Activated naive CD8-positive, alpha-beta T cell treated with anti-CD3 and anti-CD28 coated beads, Interleukin-2, amount 10 ng/mL, durations not matched to agents 7 days and 5 days (primary cell): Measurements from ENCODE around the gene SSTR4. TPM values are rescaled to one million over a fixed set of nuclear protein-coding genes. Genes with fewer than 3 reads are reported as not detected.

Source experiments
- ATAC-seq: fragments of 150-1000 bp; cut with Tn5 transposase; one replicate; pipeline ENCODE4 v1.10.0; 2021; ENCODE audit warnings: low read depth, moderate library complexity
- POLR2A ChIA-PET: fragments of 350-600 bp; sonication (Branson Sonifier 250); formaldehyde crosslinking; loops from one replicate; lab custom pipeline; 2021; ENCODE audit warnings: antibody characterized with exemption; lab: Charles Lee
- DNase-seq: peaks from one replicate; pipeline ENCODE4 v3.0.0; 2021
- H3K27ac Mint-ChIP-seq: one replicate; pipeline ENCODE4 v1.8.0; 2022; ENCODE audit warnings: mild to moderate bottlenecking, mixed read lengths
- H3K27me3 Mint-ChIP-seq: one replicate; pipeline ENCODE4 v1.8.0; 2022; ENCODE audit warnings: mild to moderate bottlenecking, moderate library complexity, mixed read lengths
- H3K36me3 Mint-ChIP-seq: one replicate; pipeline ENCODE4 v1.8.0; 2021; ENCODE audit warnings: mild to moderate bottlenecking, mixed read lengths
- H3K4me1 Mint-ChIP-seq: one replicate; pipeline ENCODE4 v1.8.0; 2021; ENCODE audit warnings: mixed read lengths
- H3K4me3 Mint-ChIP-seq: one replicate; pipeline ENCODE4 v1.8.0; 2022; ENCODE audit warnings: mild to moderate bottlenecking, moderate library complexity, mixed read lengths
- H3K9me3 Mint-ChIP-seq: one replicate; pipeline ENCODE4 v1.8.0; 2021; ENCODE audit warnings: mixed read lengths
- total RNA-seq, 2 experiments: library from RNA; stranded (reverse); gene quantifications; one replicate each; pipeline ENCODE4 v1.2.3, GENCODE V29; 2021

Gene SSTR4
- total RNA-seq, 2 experiments from 2014 or later, result not detected

GRCh38 chr20:23039136-23039875, 4.2 kb downstream of the SSTR4 start:
- Mint-ChIP-seq H3K4me3 (no peak overlapping the region), H3K27me3 (peaks cover 10% of the 10 kb centered on the region), H3K4me1 (no peaks in the 10 kb centered on the region), H3K9me3 (no peaks in the 10 kb centered on the region), H3K27ac (no peak overlapping the region), H3K36me3 (no peaks in the 10 kb centered on the region)
- DNase-seq (no peak), ATAC-seq (no peak)
- POLR2A ChIA-PET, result no interaction called here

GRCh38 chr20:23039885-23040508, 4.9 kb downstream of the SSTR4 start:
- POLR2A ChIA-PET, result no interaction called here
- H3K9me3 Mint-ChIP-seq, result no peaks in the 10 kb centered on the region
- ATAC-seq (no peak), DNase-seq (no peak)
- H3K27me3 Mint-ChIP-seq, result peaks cover 10% of the 10 kb centered on the region
- no peaks in the 10 kb centered on the region for H3K4me1 Mint-ChIP-seq
- H3K4me3 Mint-ChIP-seq, result no peak overlapping the region
- no peaks in the 10 kb centered on the region for H3K36me3 Mint-ChIP-seq
- H3K27ac Mint-ChIP-seq, result no peak overlapping the region

- no peak overlapping the region for H3K4me3 Mint-ChIP-seq
- ATAC-seq (no peak), DNase-seq (no peak)
- peaks cover 21% of the 10 kb centered on the region for H3K27me3 Mint-ChIP-seq
- no peaks in the 10 kb centered on the region for H3K9me3 Mint-ChIP-seq
- POLR2A ChIA-PET, result no interaction called here
- no peak overlapping the region for H3K27ac Mint-ChIP-seq
- H3K4me1 Mint-ChIP-seq, result peaks cover 2% of the 10 kb centered on the region
- no peaks in the 10 kb centered on the region for H3K36me3 Mint-ChIP-seq
Measured at GRCh38 chr20:23042270-23042669, 7.2 kb downstream of the SSTR4 start.

- ATAC-seq (no peak), DNase-seq (no peak)
- peaks cover 26% of the 10 kb centered on the region for H3K27me3 Mint-ChIP-seq
- peaks cover 2% of the 10 kb centered on the region for H3K4me1 Mint-ChIP-seq
- H3K4me3 Mint-ChIP-seq, result no peak overlapping the region
- no peaks in the 10 kb centered on the region for H3K36me3 Mint-ChIP-seq
- POLR2A ChIA-PET, result no interaction called here
- H3K9me3 Mint-ChIP-seq, result no peaks in the 10 kb centered on the region
- H3K27ac Mint-ChIP-seq, result no peak overlapping the region
Measured at GRCh38 chr20:23043376-23043775, 8.3 kb downstream of the SSTR4 start.

- POLR2A ChIA-PET, result no interaction called here
- DNase-seq (no peak), ATAC-seq (no peak)
- Mint-ChIP-seq H3K4me3 (no peak overlapping the region), H3K36me3 (no peaks in the 10 kb centered on the region), H3K4me1 (peaks cover 2% of the 10 kb centered on the region), H3K27ac (no peak overlapping the region), H3K27me3 (peaks cover 40% of the 10 kb centered on the region), H3K9me3 (no peaks in the 10 kb centered on the region)
Measured at GRCh38 chr20:23046431-23046830, 11.3 kb downstream of the SSTR4 start.

GRCh38 chr20:23047001-23047737, 12.1 kb downstream of the SSTR4 start:
- H3K4me1 Mint-ChIP-seq, result peaks cover 2% of the 10 kb centered on the region
- DNase-seq (no peak), ATAC-seq (no peak)
- H3K36me3 Mint-ChIP-seq, result no peaks in the 10 kb centered on the region
- no peaks in the 10 kb centered on the region for H3K9me3 Mint-ChIP-seq
- H3K27ac Mint-ChIP-seq, result no peak overlapping the region
- H3K27me3 Mint-ChIP-seq, result peaks cover 44% of the 10 kb centered on the region
- POLR2A ChIA-PET, result no interaction called here
- peak overlapping the region; percentile 22 for H3K4me3 Mint-ChIP-seq

- Mint-ChIP-seq H3K4me1 (peaks cover 2% of the 10 kb centered on the region), H3K27me3 (peaks cover 50% of the 10 kb centered on the region), H3K4me3 (no peak overlapping the region), H3K36me3 (no peaks in the 10 kb centered on the region), H3K9me3 (no peaks in the 10 kb centered on the region), H3K27ac (no peak overlapping the region)
- POLR2A ChIA-PET, result no interaction called here
- no peak for DNase-seq
- no peak for ATAC-seq
Measured at GRCh38 chr20:23047738-23048214, 12.7 kb downstream of the SSTR4 start.

- ATAC-seq, result peak; percentile 76
- DNase-seq, result peak; percentile 65
- peaks cover 2% of the 10 kb centered on the region for H3K4me1 Mint-ChIP-seq
- POLR2A ChIA-PET, result no interaction called here
- no peak overlapping the region for H3K27ac Mint-ChIP-seq
- H3K36me3 Mint-ChIP-seq, result no peaks in the 10 kb centered on the region
- peak overlapping the region; percentile 10 for H3K4me3 Mint-ChIP-seq
- H3K27me3 Mint-ChIP-seq, result peaks cover 55% of the 10 kb centered on the region
- H3K9me3 Mint-ChIP-seq, result no peaks in the 10 kb centered on the region
Measured at GRCh38 chr20:23048283-23049200, 13.4 kb downstream of the SSTR4 start.

GRCh38 chr20:23049201-23050075, 14.3 kb downstream of the SSTR4 start, which contains the start of gene THBD:
THBD (minus strand) TSS chr20:23049672; CDS start chr20:23049504, 168 bp downstream.
- no peaks in the 10 kb centered on the region for H3K9me3 Mint-ChIP-seq
- ATAC-seq (peak; percentile 13), DNase-seq (peak; percentile 39)
- H3K4me3 Mint-ChIP-seq, result peak within 1 kb of the TSS; percentile 28
- H3K36me3 Mint-ChIP-seq, result no peaks in the 10 kb centered on the region
- H3K27ac Mint-ChIP-seq, result no peak within 1 kb of the TSS
- POLR2A ChIA-PET, result no interaction called here
- H3K27me3 Mint-ChIP-seq, result peaks cover 58% of the 10 kb centered on the region
- peaks cover 2% of the 10 kb centered on the region for H3K4me1 Mint-ChIP-seq

- Mint-ChIP-seq H3K36me3 (no peaks in the 10 kb centered on the region), H3K27me3 (peaks cover 58% of the 10 kb centered on the region), H3K9me3 (no peaks in the 10 kb centered on the region), H3K4me1 (peaks cover 2% of the 10 kb centered on the region), H3K27ac (no peak overlapping the region), H3K4me3 (peak overlapping the region; percentile 28)
- ATAC-seq (no peak), DNase-seq (peak; percentile 34)
- POLR2A ChIA-PET, result no interaction called here
Measured at GRCh38 chr20:23050076-23050838, 15.1 kb downstream of the SSTR4 start.

GRCh38 chr20:23050847-23051627, 15.9 kb downstream of the SSTR4 start:
- H3K36me3 Mint-ChIP-seq, result no peaks in the 10 kb centered on the region
- H3K9me3 Mint-ChIP-seq, result no peaks in the 10 kb centered on the region
- peaks cover 56% of the 10 kb centered on the region for H3K27me3 Mint-ChIP-seq
- no peak for ATAC-seq
- DNase-seq, result peak; percentile 63
- H3K4me1 Mint-ChIP-seq, result peaks cover 2% of the 10 kb centered on the region
- no peak overlapping the region for H3K27ac Mint-ChIP-seq
- POLR2A ChIA-PET, result no interaction called here
- H3K4me3 Mint-ChIP-seq, result no peak overlapping the region
